Measurements from ENCODE around the gene PDE6B.

The PDE6B gene

GRCh38 chr4:620201-620600 is 5.2 kb upstream of the PDE6B start:
- no peak for DNase-seq
- in situ Hi-C loops (cut with MboI; ENCODE audit: low pct_unique_long_range_greater_than_20kb, low sequenced_read_pairs), result no loop called here

GRCh38 chr4:620851-621261 is 4.5 kb upstream of the PDE6B start:
- in situ Hi-C loops (cut with MboI; ENCODE audit: low pct_unique_long_range_greater_than_20kb, low sequenced_read_pairs), result no loop called here
- no peak for DNase-seq

- in situ Hi-C loops (cut with MboI; ENCODE audit: low pct_unique_long_range_greater_than_20kb, low sequenced_read_pairs), result no loop called here
- no peak for DNase-seq
Measured at GRCh38 chr4:621296-622070, 3.9 kb upstream of the PDE6B start.

- in situ Hi-C loops (cut with MboI; ENCODE audit: low pct_unique_long_range_greater_than_20kb, low sequenced_read_pairs), result no loop called here
- no peak for DNase-seq
Measured at GRCh38 chr4:622071-622995, 3.0 kb upstream of the PDE6B start.

- no peak for DNase-seq
- in situ Hi-C loops (cut with MboI; ENCODE audit: low pct_unique_long_range_greater_than_20kb, low sequenced_read_pairs), result no loop called here
Measured at GRCh38 chr4:622996-623913, 2.1 kb upstream of the PDE6B start.

- in situ Hi-C loops (cut with MboI; ENCODE audit: low pct_unique_long_range_greater_than_20kb, low sequenced_read_pairs), result no loop called here
Measured at GRCh38 chr4:623914-624566, 1.3 kb upstream of the PDE6B start.

GRCh38 chr4:625631-626161 is 323 bp downstream of the PDE6B start:
- in situ Hi-C loops (cut with MboI; ENCODE audit: low pct_unique_long_range_greater_than_20kb, low sequenced_read_pairs), result no loop called here
- no peak for DNase-seq

More at GRCh38 chr4:623914-624566, 1.3 kb upstream of the PDE6B start:
- DNase-seq, result no peak

GRCh38 chr4:626201-627091 is 1.1 kb downstream of the PDE6B start:
- in situ Hi-C loops (cut with MboI; ENCODE audit: low pct_unique_long_range_greater_than_20kb, low sequenced_read_pairs), result no loop called here
- DNase-seq, result no peak

GRCh38 chr4:627347-628125 is 2.2 kb downstream of the PDE6B start:
- in situ Hi-C loops (cut with MboI; ENCODE audit: low pct_unique_long_range_greater_than_20kb, low sequenced_read_pairs), result no loop called here
- DNase-seq, result no peak

- DNase-seq, result no peak
- in situ Hi-C loops (cut with MboI; ENCODE audit: low pct_unique_long_range_greater_than_20kb, low sequenced_read_pairs), result no loop called here
Measured at GRCh38 chr4:628311-628741, 3.0 kb downstream of the PDE6B start.

GRCh38 chr4:628821-629635 is 3.7 kb downstream of the PDE6B start:
- no peak for DNase-seq
- in situ Hi-C loops (cut with MboI; ENCODE audit: low pct_unique_long_range_greater_than_20kb, low sequenced_read_pairs), result no loop called here

GRCh38 chr4:629636-629914 is 4.2 kb downstream of the PDE6B start:
- DNase-seq, result no peak
- in situ Hi-C loops (cut with MboI; ENCODE audit: low pct_unique_long_range_greater_than_20kb, low sequenced_read_pairs), result no loop called here

GRCh38 chr4:629915-630641 is 4.7 kb downstream of the PDE6B start:
- no peak for DNase-seq
- in situ Hi-C loops (cut with MboI; ENCODE audit: low pct_unique_long_range_greater_than_20kb, low sequenced_read_pairs), result no loop called here

GRCh38 chr4:630656-631055 is 5.3 kb downstream of the PDE6B start:
- in situ Hi-C loops (cut with MboI; ENCODE audit: low pct_unique_long_range_greater_than_20kb, low sequenced_read_pairs), result no loop called here
- no peak for DNase-seq

- in situ Hi-C loops (cut with MboI; ENCODE audit: low pct_unique_long_range_greater_than_20kb, low sequenced_read_pairs), result no loop called here
- DNase-seq, result no peak
Measured at GRCh38 chr4:632196-632790, 6.9 kb downstream of the PDE6B start.
